Keratinocyte (primary cell): ENCODE measurements around the gene RNPEP. TPM values are rescaled to one million over a fixed set of nuclear protein-coding genes. Genes with fewer than 3 reads are reported as not detected.

Source experiments
- DNase-seq: peaks from one replicate; pipeline ENCODE4 v3.0.0-alpha.2; 2011; ENCODE audit warnings: low read depth, missing footprints, low spot score
- FAIRE-seq: peaks from 2 replicates; lab custom pipeline; 2011; peaks lifted over from hg19 to GRCh38; lab: Jason Lieb, UNC
- H2AFZ ChIP-seq: 2 replicates; pipeline ENCODE4 v1.6.0; 2012; ENCODE audit warnings: low read length, control low read depth, inconsistent platforms; ENCODE audit not compliant: control insufficient read depth
- H3K27ac ChIP-seq: 2 replicates; pipeline ENCODE4 v1.5.1; 2011; ENCODE audit warnings: low read length; ENCODE audit not compliant: control insufficient read depth, insufficient read depth
- H3K27me3 ChIP-seq: 3 replicates; pipeline ENCODE4 v1.6.0; 2011; ENCODE audit warnings: low read length; ENCODE audit not compliant: control insufficient read depth, insufficient read depth; ENCODE audit errors: extremely low read depth
- H3K36me3 ChIP-seq, 2 experiments: 2 replicates in 1 of 2; 3 replicates in 1 of 2; pipeline ENCODE4 v1.5.1; 2011; ENCODE audit warnings: low read length in 2 of 2, mild to moderate bottlenecking in 1 of 2; ENCODE audit not compliant: control insufficient read depth in 2 of 2, insufficient read depth in 2 of 2; ENCODE audit errors: extremely low read depth in 1 of 2
- H3K4me1 ChIP-seq: 3 replicates; pipeline ENCODE4 v1.5.1; 2011; ENCODE audit warnings: low read length; ENCODE audit not compliant: control insufficient read depth, insufficient read depth; ENCODE audit errors: extremely low read depth
- H3K4me2 ChIP-seq: 3 replicates; pipeline ENCODE4 v1.6.0; 2011; ENCODE audit warnings: low read depth, low read length; ENCODE audit not compliant: control insufficient read depth, insufficient read depth; ENCODE audit errors: extremely low read depth
- H3K4me3 ChIP-seq, 3 experiments: fragments of 200-600 bp in 1 of 3; sonication (generic) in 1 of 3; 2 replicates in 2 of 3; 3 replicates in 1 of 3; pipeline ENCODE4 v1.5.1; 2011 to 2016; ENCODE audit warnings: low read length in 3 of 3, mild to moderate bottlenecking in 3 of 3, control low read depth in 2 of 3, inconsistent platforms in 1 of 3, low read depth in 1 of 3, mixed read lengths in 1 of 3, mixed run types in 1 of 3, moderate library complexity in 1 of 3; ENCODE audit not compliant: control insufficient read depth in 2 of 3, insufficient read depth in 2 of 3; ENCODE audit errors: extremely low read depth in 1 of 3
- H3K79me2 ChIP-seq: 2 replicates; pipeline ENCODE4 v1.6.0; 2012; ENCODE audit warnings: low read length; ENCODE audit not compliant: control insufficient read depth, insufficient read depth
- H3K9ac ChIP-seq: 3 replicates; pipeline ENCODE4 v1.6.0; 2011; ENCODE audit warnings: low read length; ENCODE audit not compliant: control insufficient read depth, insufficient read depth; ENCODE audit errors: extremely low read depth
- H3K9me1 ChIP-seq: 3 replicates; pipeline ENCODE4 v1.6.0; 2011; ENCODE audit warnings: low read length; ENCODE audit not compliant: control insufficient read depth, insufficient read depth; ENCODE audit errors: extremely low read depth
- H3K9me3 ChIP-seq: 2 replicates; pipeline ENCODE4 v1.5.1; 2012; ENCODE audit warnings: low read depth, low read length; ENCODE audit not compliant: control insufficient read depth
- H4K20me1 ChIP-seq: 3 replicates; pipeline ENCODE4 v1.6.0; 2011; ENCODE audit warnings: low read length; ENCODE audit not compliant: control insufficient read depth, insufficient read depth; ENCODE audit errors: extremely low read depth
- CTCF ChIP-seq, 3 experiments: IDR thresholded peaks in 1 of 3; conservative IDR thresholded peaks in 1 of 3; optimal IDR thresholded peaks in 1 of 3; 2 replicates in 2 of 3; 3 replicates in 1 of 3; pipeline versions ENCODE3 to v1.5.1; 2011; ENCODE audit warnings: low read length in 3 of 3, mild to moderate bottlenecking in 3 of 3, moderate library complexity in 2 of 3, control low read depth in 1 of 3, inconsistent platforms in 1 of 3; ENCODE audit not compliant: insufficient read depth in 2 of 3; ENCODE audit errors: extremely low read depth in 1 of 3
- EZH2 ChIP-seq: IDR thresholded peaks from one replicate; pipeline ENCODE4 v1.6.1; 2012; ENCODE audit warnings: inconsistent platforms, mild to moderate bottlenecking, low read length, moderate library complexity
- dilution Hi-C: fragments of 300-500 bp; cut with MboI; formaldehyde crosslinking; loops from one replicate; pipeline ENCODE4 v1.7.0; 2020; ENCODE audit warnings: low sequenced_read_pairs; ENCODE audit not compliant: extremely low pct_ligation_motif_present
- polyA plus RNA-seq, 5 experiments: library from polyadenylated mRNA; depleted of rRNA in 3 of 5; stranded (reverse) in 3 of 5; stranded (forward) in 1 of 5; unstranded in 1 of 5; fragments of >200 nt; gene quantifications; 1 replicate in 1 of 5; 2 replicates in 3 of 5; 3 replicates in 1 of 5; pipeline versions ENCODE4 v1.2.1 to v1.2.3, GENCODE V29; 2011 to 2012; ENCODE audit warnings: missing spikeins in 2 of 5, low read depth in 1 of 5, low replicate concordance in 1 of 5

Gene RNPEP
- polyA plus RNA-seq, 1 donor (not counting 4 experiments of a cell fraction or from before 2014, with no cell fraction given) = 63.0 TPM

- no peak overlapping the region for H3K4me2 ChIP-seq
- H3K4me3 ChIP-seq = no peak overlapping the region
- TF ChIP-seq CTCF (optimal IDR thresholded peaks at IDR 0.05 in 1 of 3, IDR thresholded peaks at IDR 0.05 in 1 of 3, conservative IDR thresholded peaks at IDR 0.05 in 1 of 3; ENCODE audit: extremely low read depth in 1 of 3, insufficient read depth in 2 of 3, low read length in 3 of 3) (no peak), EZH2 (no peak)
- no peaks in the 10 kb centered on the region for H4K20me1 ChIP-seq
- H3K9me1 ChIP-seq = no peaks in the 10 kb centered on the region
- H3K79me2 ChIP-seq = no peaks in the 10 kb centered on the region
- no peaks in the 10 kb centered on the region for H3K4me1 ChIP-seq
- H3K9me3 ChIP-seq = no peaks in the 10 kb centered on the region
- no peak overlapping the region for H3K9ac ChIP-seq
- no peaks in the 10 kb centered on the region for H3K36me3 ChIP-seq
- DNase-seq = no peak
- dilution Hi-C loops = no loop called here
- FAIRE-seq = no peak
- peaks cover 28% of the 10 kb centered on the region for H3K27me3 ChIP-seq
- H3K27ac ChIP-seq = no peak overlapping the region
- no peak overlapping the region for H2AFZ ChIP-seq
Observed at GRCh38 chr1:201949491-201949890, 33.0 kb upstream of the RNPEP start.

GRCh38 chr1:201954263-201955008, 28.0 kb upstream of the RNPEP start:
- Histone ChIP-seq H3K4me3 (peak overlapping the region; percentile 87 to 97 (median 96)), H3K27ac (peak overlapping the region; percentile 94), H3K9me3 (no peaks in the 10 kb centered on the region), H3K36me3 (peaks cover 6 to 10% of the 10 kb centered on the region in 2 experiments), H3K9ac (peak overlapping the region; percentile 98), H2AFZ (no peak overlapping the region), H3K4me1 (peaks cover 4% of the 10 kb centered on the region), H4K20me1 (peaks cover 2% of the 10 kb centered on the region), H3K9me1 (no peaks in the 10 kb centered on the region), H3K79me2 (peaks cover 33% of the 10 kb centered on the region), H3K27me3 (no peaks in the 10 kb centered on the region), H3K4me2 (peak overlapping the region; percentile 49)
- dilution Hi-C loops = no loop called here
- DNase-seq = no peak
- FAIRE-seq = no peak
- TF ChIP-seq CTCF (optimal IDR thresholded peaks at IDR 0.05 in 1 of 3, IDR thresholded peaks at IDR 0.05 in 1 of 3, conservative IDR thresholded peaks at IDR 0.05 in 1 of 3; ENCODE audit: extremely low read depth in 1 of 3, insufficient read depth in 2 of 3, low read length in 3 of 3) (no peak), EZH2 (no peak)
